SK-N-SH treated with all-trans-retinoic acid at 6 μM for 48 hours (cell line): ENCODE data around the gene TRRAP.
"Not testable (repeated sequence)": the region's sequence is repeated elsewhere in the genome, so short reads cannot be mapped to it uniquely, and the experiment has no call there.

Source experiments
- ARNTL ChIP-seq: fragments of 450-650 bp; formaldehyde crosslinking; IDR thresholded peaks from 2 replicates; pipeline ENCODE4 v1.5.0; 2020; ENCODE audit warnings: low read depth, mild to moderate bottlenecking, moderate library complexity, borderline replicate concordance
- BACH2 ChIP-seq: fragments of 250-450 bp; sonication (Bioruptor Pico); IDR thresholded peaks from 2 replicates; pipeline ENCODE4 v1.9.0; 2021; ENCODE audit warnings: mild to moderate bottlenecking, borderline replicate concordance
- CREB5 ChIP-seq: fragments of 250-450 bp; sonication (Bioruptor Pico); IDR thresholded peaks from 2 replicates; pipeline ENCODE4 v1.5.1; 2020; ENCODE audit warnings: low read depth, mild to moderate bottlenecking, moderate library complexity
- CSRNP3 ChIP-seq: fragments of 250-450 bp; sonication (Bioruptor Pico); IDR thresholded peaks from 2 replicates; pipeline ENCODE4 v1.5.1; 2021; ENCODE audit warnings: mild to moderate bottlenecking, moderate library complexity
- ISL1 ChIP-seq: fragments of 250-450 bp; sonication (Bioruptor Pico); IDR thresholded peaks from 2 replicates; pipeline ENCODE4 v2.1.2; 2022; ENCODE audit warnings: mild to moderate bottlenecking, moderate library complexity
- PATZ1 ChIP-seq: fragments of 250-450 bp; sonication (Bioruptor Pico); IDR thresholded peaks from 2 replicates; pipeline ENCODE4 v1.8.0; 2020; ENCODE audit warnings: mild to moderate bottlenecking, moderate library complexity, borderline replicate concordance
- TCF4 ChIP-seq: fragments of 250-450 bp; sonication (Bioruptor Pico); IDR thresholded peaks from 2 replicates; pipeline ENCODE4 v1.8.0; 2021; ENCODE audit warnings: mild to moderate bottlenecking, moderate library complexity, borderline replicate concordance
- ZFP3 ChIP-seq: fragments of 250-450 bp; sonication (Bioruptor Pico); IDR thresholded peaks from 2 replicates; pipeline ENCODE4 v1.5.0; 2020; ENCODE audit warnings: mild to moderate bottlenecking, moderate library complexity
- ZNF8 ChIP-seq: fragments of 450-650 bp; formaldehyde crosslinking; IDR thresholded peaks from 2 replicates; pipeline ENCODE4 v1.5.0; 2020; ENCODE audit warnings: mild to moderate bottlenecking, moderate library complexity

- TF ChIP-seq ARNTL; ZFP3; BACH2; PATZ1 (CRISPR knock-in tag); ZNF8 (CRISPR knock-in tag); CREB5; ISL1 (CRISPR knock-in tag); TCF4 (CRISPR knock-in tag); CSRNP3: not testable (repeated sequence)
These were observed 4.7 kb upstream of the TRRAP start for GRCh38 chr7:98873610-98874009.
